ENCODE measurements around the gene CEP112.
A peak's percentile ranks its signal among the peaks of the same experiment; 100 is the strongest.
"Not testable (repeated sequence)": the region's sequence is repeated elsewhere in the genome, so short reads cannot be mapped to it uniquely, and the experiment has no call there.

The CEP112 gene

GRCh38 chr17:65786479-65786878 is 405.5 kb downstream of the CEP112 start:
- no peak overlapping the region for H3K27ac ChIP-seq
- no peak for TF ChIP-seq CTCF (conservative IDR thresholded peaks at IDR 0.05)

- peak overlapping the region; percentile 37 for H3K27ac ChIP-seq
Measured at GRCh38 chr17:65785109-65785508, 406.8 kb downstream of the CEP112 start.

GRCh38 chr17:65783845-65784334 is 408.0 kb downstream of the CEP112 start:
- peak overlapping the region; percentile 37; the same call in 1 of the 2 replicates for H3K27ac ChIP-seq
- no peak for TF ChIP-seq CTCF (conservative IDR thresholded peaks at IDR 0.05)

More at GRCh38 chr17:65785109-65785508, 406.8 kb downstream of the CEP112 start:
- no peak for TF ChIP-seq CTCF (conservative IDR thresholded peaks at IDR 0.05)

- H3K27ac ChIP-seq = not testable (repeated sequence)
Measured at GRCh38 chr17:65782104-65782706, 409.7 kb downstream of the CEP112 start.

GRCh38 chr17:65780111-65780510 is 411.8 kb downstream of the CEP112 start:
- H3K27ac ChIP-seq = no peak overlapping the region
- no peak for TF ChIP-seq CTCF (conservative IDR thresholded peaks at IDR 0.05)

- no peak for TF ChIP-seq CTCF (conservative IDR thresholded peaks at IDR 0.05)
- H3K27ac ChIP-seq = no peak overlapping the region
Measured at GRCh38 chr17:65776890-65777289, 415.0 kb downstream of the CEP112 start.

- TF ChIP-seq CTCF (conservative IDR thresholded peaks at IDR 0.05) = no peak
- H3K27ac ChIP-seq = no peak overlapping the region
Measured at GRCh38 chr17:65774787-65775186, 417.1 kb downstream of the CEP112 start.

- no peak overlapping the region for H3K27ac ChIP-seq
- no peak for TF ChIP-seq CTCF (conservative IDR thresholded peaks at IDR 0.05)
Measured at GRCh38 chr17:65772989-65773388, 418.9 kb downstream of the CEP112 start.

Measured in VCaP (cell line).